Stimulated activated naive CD8-positive, alpha-beta T cell treated with anti-CD3 and anti-CD28 coated beads, Interleukin-15, Interleukin-2, amounts not matched to agents 100 U/mL and 50 U/mL, for 24 hours (primary cell): ENCODE results near the gene TACC2.

Experiments used
- ATAC-seq: fragments of 150-1000 bp; cut with Tn5 transposase; one replicate; pipeline ENCODE4 v1.10.0; 2021
- DNase-seq: peaks from one replicate; pipeline ENCODE4 v3.0.0; 2021

TACC2 gene

GRCh38 chr10:122030200-122030552 is 41.2 kb downstream of the TACC2 start:
- no peak for DNase-seq
- ATAC-seq: no peak

GRCh38 chr10:122033224-122033926 is 44.4 kb downstream of the TACC2 start:
- DNase-seq: no peak
- no peak for ATAC-seq

GRCh38 chr10:122034149-122034756 is 45.3 kb downstream of the TACC2 start:
- no peak for DNase-seq

GRCh38 chr10:122040786-122041185 is 51.8 kb downstream of the TACC2 start:
- ATAC-seq: no peak
- DNase-seq: no peak

More at GRCh38 chr10:122034149-122034756, 45.3 kb downstream of the TACC2 start:
- no peak for ATAC-seq

- no peak for DNase-seq
- no peak for ATAC-seq
Observed at GRCh38 chr10:122042836-122043235, 53.9 kb downstream of the TACC2 start.

- ATAC-seq: no peak
- DNase-seq: no peak
Observed at GRCh38 chr10:122044045-122044661, 55.2 kb downstream of the TACC2 start.

GRCh38 chr10:122044713-122045112 is 55.8 kb downstream of the TACC2 start:
- no peak for DNase-seq
- no peak for ATAC-seq

GRCh38 chr10:122045212-122045611 is 56.2 kb downstream of the TACC2 start:
- ATAC-seq (no peak), DNase-seq (no peak)

- ATAC-seq: no peak
- DNase-seq: no peak
Observed at GRCh38 chr10:122047560-122047959, 58.6 kb downstream of the TACC2 start.

- ATAC-seq: no peak
Observed at GRCh38 chr10:122049076-122049475, 60.1 kb downstream of the TACC2 start.

GRCh38 chr10:122050311-122050710 is 61.3 kb downstream of the TACC2 start:
- DNase-seq: no peak

More at GRCh38 chr10:122049076-122049475, 60.1 kb downstream of the TACC2 start:
- DNase-seq: no peak

GRCh38 chr10:122050811-122051210 is 61.8 kb downstream of the TACC2 start:
- DNase-seq (no peak), ATAC-seq (no peak)

More at GRCh38 chr10:122050311-122050710, 61.3 kb downstream of the TACC2 start:
- no peak for ATAC-seq

- DNase-seq: no peak
- ATAC-seq: no peak
Observed at GRCh38 chr10:122051609-122052385, 62.8 kb downstream of the TACC2 start.

GRCh38 chr10:122052701-122053100 is 63.7 kb downstream of the TACC2 start:
- DNase-seq: no peak
- no peak for ATAC-seq

GRCh38 chr10:122053314-122053713 is 64.4 kb downstream of the TACC2 start:
- ATAC-seq: no peak
- no peak for DNase-seq

- ATAC-seq (no peak), DNase-seq (peak; percentile 9)
Observed at GRCh38 chr10:122054048-122055025, 65.4 kb downstream of the TACC2 start.

- no peak for DNase-seq
- ATAC-seq: no peak
Observed at GRCh38 chr10:122055252-122055651, 66.3 kb downstream of the TACC2 start.

GRCh38 chr10:122056431-122057094 is 67.6 kb downstream of the TACC2 start:
- no peak for ATAC-seq
- no peak for DNase-seq

GRCh38 chr10:122057841-122058413 is 69.0 kb downstream of the TACC2 start:
- ATAC-seq: no peak

GRCh38 chr10:122060250-122060649 is 71.3 kb downstream of the TACC2 start:
- DNase-seq (no peak), ATAC-seq (no peak)

More at GRCh38 chr10:122057841-122058413, 69.0 kb downstream of the TACC2 start:
- DNase-seq: no peak
